K562 (cell line): Measurements from ENCODE around the gene CS. TPM values are rescaled to one million over a fixed set of nuclear protein-coding genes. Genes with fewer than 3 reads are reported as not detected.

Experiments used
- E2F1 ChIP-seq: sonication (generic); formaldehyde crosslinking; IDR thresholded peaks from 2 replicates; pipeline ENCODE4 v1.8.1; 2023; ENCODE audit warnings: mild to moderate bottlenecking, missing genetic modification reagents, moderate library complexity
- ESRRA ChIP-seq: fragments of 450-650 bp; IDR thresholded peaks from 2 replicates; pipeline ENCODE4 v1.6.1; 2014; ENCODE audit warnings: low read depth, mild to moderate bottlenecking, moderate library complexity, borderline replicate concordance
- FIP1L1 ChIP-seq: fragments of 200-400 bp; formaldehyde crosslinking; IDR thresholded peaks from 2 replicates; pipeline ENCODE4 v1.6.1; 2018; ENCODE audit warnings: mild to moderate bottlenecking, low read depth, low read length; ENCODE audit not compliant: poor library complexity, severe bottlenecking
- KLF13 ChIP-seq: fragments of 450-650 bp; IDR thresholded peaks from 2 replicates; pipeline ENCODE4 v1.6.1; 2016; ENCODE audit warnings: missing genetic modification characterization, low read depth, mild to moderate bottlenecking, missing compliant biosample characterization, moderate library complexity, borderline replicate concordance
- LCOR ChIP-seq: sonication (generic); formaldehyde crosslinking; IDR thresholded peaks from 2 replicates; pipeline ENCODE4 v1.8.0; 2022; ENCODE audit warnings: mild to moderate bottlenecking, missing genetic modification reagents
- POLR2A ChIP-seq: fragments of 450-650 bp; conservative IDR thresholded peaks from 2 replicates; pipeline ENCODE4 v1.6.1; 2016
- RAD21 ChIP-seq, 2 experiments: fragments of 250-450 bp in 1 of 2; fragments of 450-650 bp in 1 of 2; sonication (Bioruptor Pico) in 1 of 2; formaldehyde crosslinking in 1 of 2; IDR thresholded peaks in 1 of 2; conservative IDR thresholded peaks in 1 of 2; 2 replicates each; pipeline versions ENCODE4 v1.4.0 to v1.8.0; 2020 to 2022; ENCODE audit warnings: mild to moderate bottlenecking in 2 of 2, moderate library complexity in 1 of 2
- TEAD1 ChIP-seq, 2 experiments: fragments of 450-650 bp in 1 of 2; sonication (generic) in 1 of 2; formaldehyde crosslinking; IDR thresholded peaks; 2 replicates each; pipeline versions ENCODE4 v1.4.0 to v1.8.0; 2020 to 2022; ENCODE audit warnings: mild to moderate bottlenecking in 2 of 2, missing genetic modification reagents in 1 of 2
- THRAP3 ChIP-seq: fragments of 450-650 bp; IDR thresholded peaks from 2 replicates; pipeline ENCODE4 v1.6.1; 2016; ENCODE audit warnings: mild to moderate bottlenecking, inconsistent platforms, borderline replicate concordance
- polyA plus RNA-seq, 8 experiments: library from polyadenylated mRNA; depleted of rRNA in 4 of 8; stranded (reverse) in 5 of 8; unstranded in 3 of 8; fragments of >200 nt; fragmentation: Nextera tagmentation in 2 of 8; fragmentation: Illumina TruSeq in 1 of 8; extraction: Ambion mirVana in 2 of 8; extraction: Trizol in 1 of 8; gene quantifications; 2 replicates each; pipeline versions ENCODE4 v1.2.1 to v1.2.3, GENCODE V29; 2011 to 2014; ENCODE audit warnings: inconsistent platforms in 1 of 8, missing spikeins in 1 of 8
- total RNA-seq, 7 experiments: library from RNA; depleted of rRNA in 6 of 7; stranded (reverse); fragments of >200 nt in 6 of 7; fragmentation: Illumina TruSeq in 2 of 7; extraction: Trizol in 2 of 7; gene quantifications; 2 replicates each; pipeline versions ENCODE4 v1.2.1 to v1.2.3, GENCODE V29; 2011 to 2021; ENCODE audit warnings: low replicate concordance in 1 of 7
- TF ChIP-seq, protein P1 (sequence below): IDR thresholded peaks from 3 replicates; pipeline ENCODE4 v1.6.1; 2011; ENCODE audit warnings: borderline replicate concordance, mild to moderate bottlenecking; ENCODE audit not compliant: insufficient read length, insufficient read depth
- TF ChIP-seq, protein P2 (sequence below), 3 experiments: IDR thresholded peaks in 2 of 3; conservative IDR thresholded peaks in 1 of 3; 2 replicates each; pipeline ENCODE4 v1.5.1; 2011 to 2012; ENCODE audit warnings: low read length in 3 of 3, mild to moderate bottlenecking in 3 of 3, control low read depth in 2 of 3, improper control_type of control experiment in 1 of 3, inconsistent platforms in 1 of 3, low read depth in 1 of 3, mixed read lengths in 1 of 3, moderate library complexity in 1 of 3; ENCODE audit not compliant: insufficient read depth in 2 of 3
- TF ChIP-seq, protein P3 (sequence below), 2 experiments: fragments of 450-650 bp; formaldehyde crosslinking in 1 of 2; IDR thresholded peaks; 2 replicates each; pipeline versions ENCODE4 v1.4.0 to v1.6.1; 2014 to 2020; ENCODE audit warnings: mild to moderate bottlenecking in 2 of 2, borderline replicate concordance in 1 of 2, low read depth in 1 of 2

Gene CS
- total and polyA plus RNA-seq, 9 of the 15 experiments (the other 6 are each of a cell fraction or from before 2014, with no cell fraction given): 99.9 to 390 (median 149) TPM

- TF ChIP-seq THRAP3 (no peak), TEAD1 (CRISPR knock-in tag; IDR thresholded peaks at IDR 0.05) (no peak), KLF13 (tag) (no peak), ESRRA (0 out of 2 replicates have a peak, but pooled peaks have one; percentile 18), LCOR (no peak), FIP1L1 (no peak), RAD21 (CRISPR knock-in tag; conservative IDR thresholded peaks at IDR 0.05 in 1 of 2, IDR thresholded peaks at IDR 0.05 in 1 of 2) (peak; percentile 32 to 62), POLR2A (peak; percentile 45; the same call in 1 of the 2 replicates), E2F1 (no peak)
- TF ChIP-seq, protein P1, sequence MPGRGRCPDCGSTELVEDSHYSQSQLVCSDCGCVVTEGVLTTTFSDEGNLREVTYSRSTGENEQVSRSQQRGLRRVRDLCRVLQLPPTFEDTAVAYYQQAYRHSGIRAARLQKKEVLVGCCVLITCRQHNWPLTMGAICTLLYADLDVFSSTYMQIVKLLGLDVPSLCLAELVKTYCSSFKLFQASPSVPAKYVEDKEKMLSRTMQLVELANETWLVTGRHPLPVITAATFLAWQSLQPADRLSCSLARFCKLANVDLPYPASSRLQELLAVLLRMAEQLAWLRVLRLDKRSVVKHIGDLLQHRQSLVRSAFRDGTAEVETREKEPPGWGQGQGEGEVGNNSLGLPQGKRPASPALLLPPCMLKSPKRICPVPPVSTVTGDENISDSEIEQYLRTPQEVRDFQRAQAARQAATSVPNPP: no peak
- TF ChIP-seq, protein P2, sequence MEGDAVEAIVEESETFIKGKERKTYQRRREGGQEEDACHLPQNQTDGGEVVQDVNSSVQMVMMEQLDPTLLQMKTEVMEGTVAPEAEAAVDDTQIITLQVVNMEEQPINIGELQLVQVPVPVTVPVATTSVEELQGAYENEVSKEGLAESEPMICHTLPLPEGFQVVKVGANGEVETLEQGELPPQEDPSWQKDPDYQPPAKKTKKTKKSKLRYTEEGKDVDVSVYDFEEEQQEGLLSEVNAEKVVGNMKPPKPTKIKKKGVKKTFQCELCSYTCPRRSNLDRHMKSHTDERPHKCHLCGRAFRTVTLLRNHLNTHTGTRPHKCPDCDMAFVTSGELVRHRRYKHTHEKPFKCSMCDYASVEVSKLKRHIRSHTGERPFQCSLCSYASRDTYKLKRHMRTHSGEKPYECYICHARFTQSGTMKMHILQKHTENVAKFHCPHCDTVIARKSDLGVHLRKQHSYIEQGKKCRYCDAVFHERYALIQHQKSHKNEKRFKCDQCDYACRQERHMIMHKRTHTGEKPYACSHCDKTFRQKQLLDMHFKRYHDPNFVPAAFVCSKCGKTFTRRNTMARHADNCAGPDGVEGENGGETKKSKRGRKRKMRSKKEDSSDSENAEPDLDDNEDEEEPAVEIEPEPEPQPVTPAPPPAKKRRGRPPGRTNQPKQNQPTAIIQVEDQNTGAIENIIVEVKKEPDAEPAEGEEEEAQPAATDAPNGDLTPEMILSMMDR (IDR thresholded peaks at IDR 0.05 in 2 of 3, conservative IDR thresholded peaks at IDR 0.05 in 1 of 3; ENCODE audit: insufficient read depth in 2 of 3, low read depth in 1 of 3, low read length in 3 of 3): peak; percentile 63 to 69 (median 68)
- TF ChIP-seq, protein P3, sequence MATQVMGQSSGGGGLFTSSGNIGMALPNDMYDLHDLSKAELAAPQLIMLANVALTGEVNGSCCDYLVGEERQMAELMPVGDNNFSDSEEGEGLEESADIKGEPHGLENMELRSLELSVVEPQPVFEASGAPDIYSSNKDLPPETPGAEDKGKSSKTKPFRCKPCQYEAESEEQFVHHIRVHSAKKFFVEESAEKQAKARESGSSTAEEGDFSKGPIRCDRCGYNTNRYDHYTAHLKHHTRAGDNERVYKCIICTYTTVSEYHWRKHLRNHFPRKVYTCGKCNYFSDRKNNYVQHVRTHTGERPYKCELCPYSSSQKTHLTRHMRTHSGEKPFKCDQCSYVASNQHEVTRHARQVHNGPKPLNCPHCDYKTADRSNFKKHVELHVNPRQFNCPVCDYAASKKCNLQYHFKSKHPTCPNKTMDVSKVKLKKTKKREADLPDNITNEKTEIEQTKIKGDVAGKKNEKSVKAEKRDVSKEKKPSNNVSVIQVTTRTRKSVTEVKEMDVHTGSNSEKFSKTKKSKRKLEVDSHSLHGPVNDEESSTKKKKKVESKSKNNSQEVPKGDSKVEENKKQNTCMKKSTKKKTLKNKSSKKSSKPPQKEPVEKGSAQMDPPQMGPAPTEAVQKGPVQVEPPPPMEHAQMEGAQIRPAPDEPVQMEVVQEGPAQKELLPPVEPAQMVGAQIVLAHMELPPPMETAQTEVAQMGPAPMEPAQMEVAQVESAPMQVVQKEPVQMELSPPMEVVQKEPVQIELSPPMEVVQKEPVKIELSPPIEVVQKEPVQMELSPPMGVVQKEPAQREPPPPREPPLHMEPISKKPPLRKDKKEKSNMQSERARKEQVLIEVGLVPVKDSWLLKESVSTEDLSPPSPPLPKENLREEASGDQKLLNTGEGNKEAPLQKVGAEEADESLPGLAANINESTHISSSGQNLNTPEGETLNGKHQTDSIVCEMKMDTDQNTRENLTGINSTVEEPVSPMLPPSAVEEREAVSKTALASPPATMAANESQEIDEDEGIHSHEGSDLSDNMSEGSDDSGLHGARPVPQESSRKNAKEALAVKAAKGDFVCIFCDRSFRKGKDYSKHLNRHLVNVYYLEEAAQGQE (IDR thresholded peaks at IDR 0.05; ENCODE audit: borderline replicate concordance): peak; percentile 44; the same call in 1 of the 2 replicates
- TF ChIP-seq, protein P3 (CRISPR knock-in tag; IDR thresholded peaks at IDR 0.05; ENCODE audit: low read depth): no peak
These were observed 29.1 kb downstream of the CS start (continued) for GRCh38 chr12:56271031-56271430.
